ENCODE results near the gene AMPD1.

The AMPD1 gene

DNA sequence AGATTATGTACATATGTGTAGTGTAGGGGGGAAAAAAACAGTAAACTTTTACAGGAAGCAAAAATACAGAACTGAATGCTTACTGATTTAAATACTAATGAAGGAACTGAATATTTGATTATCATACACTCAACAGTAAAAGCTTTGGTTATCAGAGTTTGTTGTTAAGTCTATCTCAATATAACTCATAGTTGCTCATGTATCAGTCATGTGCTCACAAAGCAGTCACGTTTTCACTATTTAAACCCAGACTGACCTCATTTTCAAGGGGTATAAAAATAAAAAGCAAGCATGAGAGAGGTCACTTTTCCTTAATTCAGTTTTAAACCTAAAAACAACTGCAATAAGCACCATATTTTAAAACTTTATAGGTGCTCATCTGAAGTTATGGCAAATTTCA is 28.1 kb upstream of the AMPD1 start:
- Histone ChIP-seq H3K36me3 (ENCODE audit: low read depth) (peaks cover 100% of the 10 kb centered on the region), H3K27ac (ENCODE audit: poor library complexity, severe bottlenecking) (no peak overlapping the region), H3K9me3 (ENCODE audit: severe bottlenecking) (no peaks in the 10 kb centered on the region), H3K27me3 (ENCODE audit: insufficient read depth, poor library complexity, severe bottlenecking) (no peaks in the 10 kb centered on the region), H3K4me3 (ENCODE audit: severe bottlenecking) (no peak overlapping the region), H3K4me1 (ENCODE audit: insufficient read depth, poor library complexity, severe bottlenecking) (no peaks in the 10 kb centered on the region)
- ATAC-seq (ENCODE audit: low read depth), result no peak
- TF ChIP-seq, protein P1, sequence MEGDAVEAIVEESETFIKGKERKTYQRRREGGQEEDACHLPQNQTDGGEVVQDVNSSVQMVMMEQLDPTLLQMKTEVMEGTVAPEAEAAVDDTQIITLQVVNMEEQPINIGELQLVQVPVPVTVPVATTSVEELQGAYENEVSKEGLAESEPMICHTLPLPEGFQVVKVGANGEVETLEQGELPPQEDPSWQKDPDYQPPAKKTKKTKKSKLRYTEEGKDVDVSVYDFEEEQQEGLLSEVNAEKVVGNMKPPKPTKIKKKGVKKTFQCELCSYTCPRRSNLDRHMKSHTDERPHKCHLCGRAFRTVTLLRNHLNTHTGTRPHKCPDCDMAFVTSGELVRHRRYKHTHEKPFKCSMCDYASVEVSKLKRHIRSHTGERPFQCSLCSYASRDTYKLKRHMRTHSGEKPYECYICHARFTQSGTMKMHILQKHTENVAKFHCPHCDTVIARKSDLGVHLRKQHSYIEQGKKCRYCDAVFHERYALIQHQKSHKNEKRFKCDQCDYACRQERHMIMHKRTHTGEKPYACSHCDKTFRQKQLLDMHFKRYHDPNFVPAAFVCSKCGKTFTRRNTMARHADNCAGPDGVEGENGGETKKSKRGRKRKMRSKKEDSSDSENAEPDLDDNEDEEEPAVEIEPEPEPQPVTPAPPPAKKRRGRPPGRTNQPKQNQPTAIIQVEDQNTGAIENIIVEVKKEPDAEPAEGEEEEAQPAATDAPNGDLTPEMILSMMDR (IDR thresholded peaks at IDR 0.05; ENCODE audit: poor library complexity, severe bottlenecking), result no peak
- DNase-seq (ENCODE audit: low spot score), result no peak

DNA sequence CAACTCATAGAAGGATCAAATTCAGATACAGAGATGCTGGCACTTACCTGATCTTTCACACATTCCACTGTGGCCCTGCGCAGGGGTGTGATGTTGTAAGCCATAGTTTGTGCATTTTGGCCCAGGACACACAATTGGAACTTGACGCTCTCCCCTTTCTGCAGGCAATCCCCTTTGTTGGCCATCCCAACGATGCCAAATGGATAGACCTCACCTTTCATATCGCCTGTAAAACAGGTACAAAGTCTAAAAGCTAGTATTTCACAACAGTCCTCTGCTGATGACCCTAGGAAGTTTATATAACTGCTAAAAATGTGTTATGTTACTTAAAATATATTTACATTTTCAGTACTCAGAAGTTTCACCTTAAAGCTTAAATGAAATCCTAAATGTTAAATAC is 25.1 kb upstream of the AMPD1 start:
- Histone ChIP-seq H3K4me3 (ENCODE audit: severe bottlenecking) (no peak overlapping the region), H3K4me1 (ENCODE audit: insufficient read depth, poor library complexity, severe bottlenecking) (peaks cover 8% of the 10 kb centered on the region), H3K9me3 (ENCODE audit: severe bottlenecking) (no peaks in the 10 kb centered on the region), H3K27me3 (ENCODE audit: insufficient read depth, poor library complexity, severe bottlenecking) (no peaks in the 10 kb centered on the region), H3K36me3 (ENCODE audit: low read depth) (peaks cover 91% of the 10 kb centered on the region), H3K27ac (ENCODE audit: poor library complexity, severe bottlenecking) (no peak overlapping the region)
- TF ChIP-seq, protein P1 (IDR thresholded peaks at IDR 0.05; ENCODE audit: poor library complexity, severe bottlenecking), result no peak
- ATAC-seq (ENCODE audit: low read depth) (no peak), DNase-seq (ENCODE audit: low spot score) (no peak)

DNA sequence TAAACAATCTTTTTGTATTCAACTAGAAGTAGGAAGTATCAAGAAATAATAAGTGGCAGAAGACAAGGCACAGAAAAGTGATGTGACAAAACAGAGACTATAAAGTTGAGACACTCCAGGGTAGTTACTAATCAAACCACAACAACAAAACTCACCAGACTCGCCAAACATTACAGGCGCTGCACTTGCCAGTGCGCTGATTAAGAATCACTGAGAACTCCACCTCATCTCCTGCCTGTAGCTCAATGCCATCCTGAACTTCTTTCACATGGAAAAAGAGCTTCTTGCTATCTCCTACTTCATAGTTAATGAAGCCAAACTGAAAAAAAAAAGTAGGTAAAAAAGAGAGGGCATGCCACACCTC is 24.1 kb upstream of the AMPD1 start:
- H3K27me3 ChIP-seq (ENCODE audit: insufficient read depth, poor library complexity, severe bottlenecking), result no peaks in the 10 kb centered on the region
- H3K4me3 ChIP-seq (ENCODE audit: severe bottlenecking), result no peak overlapping the region
- peaks cover 19% of the 10 kb centered on the region for H3K4me1 ChIP-seq (ENCODE audit: insufficient read depth, poor library complexity, severe bottlenecking)
- DNase-seq (ENCODE audit: low spot score) (no peak), ATAC-seq (ENCODE audit: low read depth) (no peak)
- H3K36me3 ChIP-seq (ENCODE audit: low read depth), result peaks cover 91% of the 10 kb centered on the region
- TF ChIP-seq, protein P1 (IDR thresholded peaks at IDR 0.05; ENCODE audit: poor library complexity, severe bottlenecking), result no peak
- H3K9me3 ChIP-seq (ENCODE audit: severe bottlenecking), result no peaks in the 10 kb centered on the region
- no peak overlapping the region for H3K27ac ChIP-seq (ENCODE audit: poor library complexity, severe bottlenecking)

DNA sequence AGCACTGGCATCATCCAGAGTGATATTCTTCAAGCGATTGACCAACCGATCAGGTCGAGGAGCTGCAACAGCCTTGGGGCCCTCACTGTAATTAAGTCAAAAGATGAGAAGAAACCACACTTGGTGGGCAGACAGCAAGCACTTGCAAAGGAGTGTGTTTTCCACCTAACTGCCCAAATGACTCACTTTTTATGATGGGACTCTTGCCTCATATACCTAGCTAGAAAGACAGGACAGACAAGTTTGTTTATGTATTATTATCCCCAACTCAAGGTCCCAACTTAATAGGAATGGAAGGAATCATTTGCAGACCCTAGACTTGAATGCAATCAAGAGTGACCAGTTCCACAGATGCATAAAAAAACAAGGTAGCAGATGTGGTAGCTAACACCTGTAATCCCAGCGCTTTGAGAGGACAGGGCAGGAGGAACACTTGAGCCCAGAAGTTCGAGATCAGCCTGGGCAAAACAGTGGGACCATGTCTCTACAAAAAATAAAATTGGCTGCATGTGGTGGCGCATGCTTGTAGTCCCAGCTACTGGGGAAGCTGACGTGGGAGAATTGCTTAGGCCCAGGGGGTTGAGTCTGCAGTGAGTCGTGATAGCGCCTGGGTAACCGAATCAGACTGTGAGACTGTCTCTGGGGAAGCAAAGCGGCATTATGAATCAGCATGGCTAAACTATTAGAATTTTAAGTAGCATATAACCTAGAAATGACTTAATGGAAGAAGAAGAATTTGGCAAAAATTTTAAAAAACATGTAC is 23.5 kb upstream of the AMPD1 start:
- DNase-seq (ENCODE audit: low spot score) (no peak), ATAC-seq (ENCODE audit: low read depth) (no peak)

More for the DNA sequence above, 23.5 kb upstream of the AMPD1 start:
- H3K27ac ChIP-seq (ENCODE audit: poor library complexity, severe bottlenecking), result no peak overlapping the region
- H3K9me3 ChIP-seq (ENCODE audit: severe bottlenecking), result no peaks in the 10 kb centered on the region
- TF ChIP-seq, protein P1 (IDR thresholded peaks at IDR 0.05; ENCODE audit: poor library complexity, severe bottlenecking), result no peak
- no peak overlapping the region for H3K4me3 ChIP-seq (ENCODE audit: severe bottlenecking)
- H3K4me1 ChIP-seq (ENCODE audit: insufficient read depth, poor library complexity, severe bottlenecking), result peaks cover 19% of the 10 kb centered on the region
- H3K36me3 ChIP-seq (ENCODE audit: low read depth), result peaks cover 90% of the 10 kb centered on the region
- no peaks in the 10 kb centered on the region for H3K27me3 ChIP-seq (ENCODE audit: insufficient read depth, poor library complexity, severe bottlenecking)

All from RWPE2 (cell line).